K562 (cell line): ENCODE measurements around the gene PRKAR1B. TPM values are rescaled to one million over a fixed set of nuclear protein-coding genes. Genes with fewer than 3 reads are reported as not detected.

Experiments used
- ATF7 ChIP-seq: fragments of 450-650 bp; IDR thresholded peaks from 2 replicates; pipeline ENCODE4 v1.7.1; 2014; ENCODE audit warnings: mild to moderate bottlenecking, moderate library complexity
- CBX5 ChIP-seq: IDR thresholded peaks from 2 replicates; pipeline ENCODE4 v1.6.1; 2014; ENCODE audit warnings: low read depth, borderline replicate concordance
- CREBBP ChIP-seq: IDR thresholded peaks from one replicate; pipeline ENCODE4 v1.6.1; 2012; ENCODE audit warnings: low read depth, mild to moderate bottlenecking, control low read depth, inconsistent platforms, low read length
- IFI16 ChIP-seq: fragments of 250-450 bp; sonication (Bioruptor Pico); IDR thresholded peaks from 2 replicates; pipeline ENCODE4 v2.1.2; 2022; ENCODE audit warnings: mild to moderate bottlenecking, inconsistent platforms
- KAT2B ChIP-seq: IDR thresholded peaks from one replicate; pipeline ENCODE4 v1.6.1; 2012; ENCODE audit warnings: low read depth, mild to moderate bottlenecking, control low read depth, inconsistent platforms, low read length, moderate library complexity
- MEF2D ChIP-seq: conservative IDR thresholded peaks from 2 replicates; pipeline ENCODE4 v1.6.1; 2016; ENCODE audit warnings: low read depth, missing genetic modification characterization, missing compliant biosample characterization
- NFATC3 ChIP-seq: fragments of 450-650 bp; IDR thresholded peaks from 2 replicates; pipeline ENCODE4 v1.6.1; 2017; ENCODE audit warnings: mild to moderate bottlenecking
- NR2F6 ChIP-seq: fragments of 450-650 bp; formaldehyde crosslinking; IDR thresholded peaks from 2 replicates; pipeline ENCODE4 v1.4.0; 2020; ENCODE audit warnings: mild to moderate bottlenecking
- PRMT5 ChIP-seq: sonication (generic); formaldehyde crosslinking; IDR thresholded peaks from 2 replicates; pipeline ENCODE4 v1.5.0; 2020; ENCODE audit warnings: missing genetic modification reagents
- SMAD4 ChIP-seq: fragments of 250-450 bp; sonication (Bioruptor Pico); conservative IDR thresholded peaks from 2 replicates; pipeline ENCODE4 v1.8.0; 2021; ENCODE audit warnings: inconsistent platforms, mild to moderate bottlenecking, moderate library complexity
- ZBTB5 ChIP-seq: fragments of 450-650 bp; IDR thresholded peaks from 2 replicates; pipeline ENCODE4 v1.6.1; 2017; ENCODE audit warnings: antibody characterized with exemption
- ZNF408 ChIP-seq: fragments of 250-450 bp; sonication (Bioruptor Pico); IDR thresholded peaks from 2 replicates; pipeline ENCODE4 v1.4.0; 2020; ENCODE audit warnings: low read depth, mild to moderate bottlenecking, moderate library complexity
- polyA plus RNA-seq, 8 experiments: library from polyadenylated mRNA; depleted of rRNA in 4 of 8; stranded (reverse) in 5 of 8; unstranded in 3 of 8; fragments of >200 nt; fragmentation: Nextera tagmentation in 2 of 8; fragmentation: Illumina TruSeq in 1 of 8; extraction: Ambion mirVana in 2 of 8; extraction: Trizol in 1 of 8; gene quantifications; 2 replicates each; pipeline versions ENCODE4 v1.2.1 to v1.2.3, GENCODE V29; 2011 to 2014; ENCODE audit warnings: inconsistent platforms in 1 of 8, missing spikeins in 1 of 8
- total RNA-seq, 7 experiments: library from RNA; depleted of rRNA in 6 of 7; stranded (reverse); fragments of >200 nt in 6 of 7; fragmentation: Illumina TruSeq in 2 of 7; extraction: Trizol in 2 of 7; gene quantifications; 2 replicates each; pipeline versions ENCODE4 v1.2.1 to v1.2.3, GENCODE V29; 2011 to 2021; ENCODE audit warnings: low replicate concordance in 1 of 7
- TF ChIP-seq, protein P1 (sequence below): sonication (generic); formaldehyde crosslinking; IDR thresholded peaks from 2 replicates; pipeline ENCODE4 v1.8.1; 2023; ENCODE audit warnings: mild to moderate bottlenecking, missing genetic modification reagents

The PRKAR1B gene
- total and polyA plus RNA-seq, 9 of the 15 experiments (the other 6 are each of a cell fraction or from before 2014, with no cell fraction given) = 0.99 to 30.5 (median 12.7) TPM

DNA sequence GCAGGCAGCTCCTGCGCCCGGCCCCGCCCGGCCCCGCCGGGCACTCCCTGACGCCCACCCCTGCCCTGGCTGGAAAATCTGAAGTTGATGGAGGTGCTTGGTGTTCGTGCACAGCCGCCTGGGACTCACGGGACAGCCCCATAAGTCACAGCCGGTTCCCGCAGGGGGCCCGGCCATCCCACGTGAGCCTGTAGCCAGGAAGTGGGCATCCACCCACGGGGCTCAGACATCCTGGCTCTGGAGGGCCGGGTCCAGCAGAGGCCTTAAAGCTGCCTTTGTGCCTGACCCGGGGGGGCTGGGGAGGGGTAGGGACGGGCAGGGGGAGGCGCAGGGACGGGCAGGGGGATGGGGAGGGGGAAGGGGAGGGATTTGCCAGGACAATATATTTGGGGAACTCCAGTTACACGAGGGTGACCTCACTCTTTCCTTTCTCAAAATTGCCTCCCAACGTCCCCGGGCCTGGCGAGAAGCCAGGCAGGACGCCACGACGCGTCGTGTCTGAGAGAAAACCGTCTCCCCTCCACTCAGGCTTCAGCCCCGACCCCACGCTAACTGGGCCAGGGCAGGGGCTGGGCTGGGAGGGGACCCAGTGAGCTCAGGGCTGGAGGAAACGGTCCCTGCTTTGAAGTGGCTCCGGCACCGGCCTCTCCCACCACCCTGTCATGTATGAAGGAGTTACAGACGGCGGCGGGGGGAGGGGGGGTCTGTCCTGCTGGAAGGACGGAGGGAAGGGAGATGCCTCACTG, 125.3 kb downstream of the PRKAR1B start (continued):
- TF ChIP-seq ATF7 (no peak), PRMT5 (CRISPR knock-in tag) (no peak), ZNF408 (no peak), IFI16 (CRISPR knock-in tag) (no peak), ZBTB5 (no peak), NFATC3 (no peak), KAT2B (no peak), SMAD4 (CRISPR knock-in tag) (no peak), NR2F6 (CRISPR knock-in tag) (no peak), CBX5 (no peak), CREBBP (no peak), MEF2D (tag) (no peak)
- TF ChIP-seq, protein P1, sequence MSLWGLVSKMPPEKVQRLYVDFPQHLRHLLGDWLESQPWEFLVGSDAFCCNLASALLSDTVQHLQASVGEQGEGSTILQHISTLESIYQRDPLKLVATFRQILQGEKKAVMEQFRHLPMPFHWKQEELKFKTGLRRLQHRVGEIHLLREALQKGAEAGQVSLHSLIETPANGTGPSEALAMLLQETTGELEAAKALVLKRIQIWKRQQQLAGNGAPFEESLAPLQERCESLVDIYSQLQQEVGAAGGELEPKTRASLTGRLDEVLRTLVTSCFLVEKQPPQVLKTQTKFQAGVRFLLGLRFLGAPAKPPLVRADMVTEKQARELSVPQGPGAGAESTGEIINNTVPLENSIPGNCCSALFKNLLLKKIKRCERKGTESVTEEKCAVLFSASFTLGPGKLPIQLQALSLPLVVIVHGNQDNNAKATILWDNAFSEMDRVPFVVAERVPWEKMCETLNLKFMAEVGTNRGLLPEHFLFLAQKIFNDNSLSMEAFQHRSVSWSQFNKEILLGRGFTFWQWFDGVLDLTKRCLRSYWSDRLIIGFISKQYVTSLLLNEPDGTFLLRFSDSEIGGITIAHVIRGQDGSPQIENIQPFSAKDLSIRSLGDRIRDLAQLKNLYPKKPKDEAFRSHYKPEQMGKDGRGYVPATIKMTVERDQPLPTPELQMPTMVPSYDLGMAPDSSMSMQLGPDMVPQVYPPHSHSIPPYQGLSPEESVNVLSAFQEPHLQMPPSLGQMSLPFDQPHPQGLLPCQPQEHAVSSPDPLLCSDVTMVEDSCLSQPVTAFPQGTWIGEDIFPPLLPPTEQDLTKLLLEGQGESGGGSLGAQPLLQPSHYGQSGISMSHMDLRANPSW = no peak
- TF ChIP-seq, all 486 proteins: peak for 8
